GM19351 (cell line): ENCODE measurements around the gene CPSF4L.

Experiments used
- ATAC-seq: cut with Tn5 transposase; IDR thresholded peaks from one replicate; pipeline ENCODE4 v1.9.1; 2021; ENCODE audit warnings: mild to moderate bottlenecking, moderate library complexity; ENCODE audit not compliant: unreplicated experiment

The CPSF4L gene

DNA sequence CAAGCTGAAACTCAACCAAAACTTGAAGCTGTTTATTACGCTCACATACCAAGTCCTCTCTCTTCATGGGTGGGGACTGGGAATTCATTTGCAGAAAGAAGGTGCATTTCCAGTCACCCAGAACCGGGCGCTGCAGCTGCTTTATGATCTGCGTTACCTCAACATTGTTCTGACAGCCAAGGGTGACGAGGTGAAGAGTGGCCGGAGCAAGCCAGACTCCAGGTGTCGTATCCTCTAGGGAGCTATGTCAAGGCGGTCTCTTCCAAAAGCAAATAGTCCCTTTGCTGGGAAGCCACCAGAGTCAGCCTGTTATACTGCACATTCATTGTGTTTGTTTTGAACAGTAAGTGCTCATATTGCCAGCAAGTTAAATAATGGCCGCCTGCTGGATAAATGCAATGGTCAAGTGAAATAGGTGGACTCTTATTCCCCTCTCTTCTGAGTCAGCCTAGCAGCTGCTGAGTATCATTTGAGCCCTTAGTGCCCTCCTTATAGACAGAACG lies 56.2 kb downstream of the CPSF4L start:
- ATAC-seq, result no peak

DNA sequence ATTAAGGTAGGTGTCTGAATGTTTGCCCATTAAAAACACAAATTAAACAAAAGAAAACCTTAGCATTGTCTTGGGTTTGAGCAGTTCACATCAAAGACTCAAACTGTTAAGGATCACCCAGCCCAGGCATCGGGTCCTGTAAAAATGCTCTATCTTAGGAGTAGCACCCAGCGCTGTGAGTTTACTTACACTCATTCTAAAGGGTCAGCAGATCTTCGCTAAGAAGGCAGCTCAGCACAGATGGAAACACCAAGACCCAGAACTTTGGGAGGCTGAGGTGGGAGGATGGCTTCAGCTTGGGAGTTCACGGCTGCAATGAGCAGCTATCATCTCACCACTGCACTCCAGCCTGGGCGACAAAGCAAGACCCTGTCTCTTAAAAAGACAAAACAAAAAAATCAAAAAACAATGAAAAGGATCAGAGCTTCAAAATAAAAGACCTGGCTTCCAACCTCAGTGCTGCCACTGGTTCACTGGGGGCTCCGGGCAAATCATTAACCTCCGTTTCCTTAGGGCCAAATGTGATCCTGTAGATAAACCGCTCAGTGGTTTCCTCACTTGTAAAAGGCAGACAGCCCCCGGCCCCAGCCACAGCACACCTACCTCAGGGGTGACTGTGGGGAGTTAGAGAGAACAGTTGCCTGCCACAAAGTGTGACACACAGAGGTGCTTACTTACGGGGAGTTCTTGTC lies 57.7 kb downstream of the CPSF4L start:
- ATAC-seq, result no peak

DNA sequence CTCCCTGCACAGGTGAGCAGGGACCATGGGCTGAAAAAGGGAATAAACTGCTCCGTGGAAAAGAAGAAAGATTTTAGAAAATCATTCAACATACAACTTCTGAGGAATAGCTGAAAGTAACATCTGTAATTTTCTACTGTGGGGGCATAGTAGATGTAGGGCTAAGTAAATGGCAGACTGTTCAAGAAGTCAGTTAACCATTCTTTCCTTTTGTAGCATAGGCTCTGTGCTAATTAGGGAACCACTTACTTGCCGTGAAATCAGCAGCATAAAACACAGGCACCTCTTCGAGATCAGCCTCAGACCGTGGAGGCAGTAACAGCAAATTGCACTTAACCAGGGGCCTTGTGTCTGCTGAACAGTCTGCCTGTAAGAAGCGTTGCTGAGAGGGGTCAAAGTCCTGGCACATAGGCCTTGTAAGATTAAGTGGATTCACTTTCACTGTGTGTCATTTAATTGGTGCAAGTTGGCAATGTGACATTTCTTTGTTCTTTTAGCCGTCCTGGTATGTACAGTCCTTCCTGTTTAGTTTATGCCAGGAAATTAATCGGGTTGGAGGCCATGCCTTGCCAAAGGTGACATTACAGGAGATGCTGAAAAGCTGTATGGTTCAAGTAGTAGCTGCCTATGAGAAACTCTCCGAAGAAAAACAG lies 58.4 kb downstream of the CPSF4L start:
- no peak for ATAC-seq

DNA sequence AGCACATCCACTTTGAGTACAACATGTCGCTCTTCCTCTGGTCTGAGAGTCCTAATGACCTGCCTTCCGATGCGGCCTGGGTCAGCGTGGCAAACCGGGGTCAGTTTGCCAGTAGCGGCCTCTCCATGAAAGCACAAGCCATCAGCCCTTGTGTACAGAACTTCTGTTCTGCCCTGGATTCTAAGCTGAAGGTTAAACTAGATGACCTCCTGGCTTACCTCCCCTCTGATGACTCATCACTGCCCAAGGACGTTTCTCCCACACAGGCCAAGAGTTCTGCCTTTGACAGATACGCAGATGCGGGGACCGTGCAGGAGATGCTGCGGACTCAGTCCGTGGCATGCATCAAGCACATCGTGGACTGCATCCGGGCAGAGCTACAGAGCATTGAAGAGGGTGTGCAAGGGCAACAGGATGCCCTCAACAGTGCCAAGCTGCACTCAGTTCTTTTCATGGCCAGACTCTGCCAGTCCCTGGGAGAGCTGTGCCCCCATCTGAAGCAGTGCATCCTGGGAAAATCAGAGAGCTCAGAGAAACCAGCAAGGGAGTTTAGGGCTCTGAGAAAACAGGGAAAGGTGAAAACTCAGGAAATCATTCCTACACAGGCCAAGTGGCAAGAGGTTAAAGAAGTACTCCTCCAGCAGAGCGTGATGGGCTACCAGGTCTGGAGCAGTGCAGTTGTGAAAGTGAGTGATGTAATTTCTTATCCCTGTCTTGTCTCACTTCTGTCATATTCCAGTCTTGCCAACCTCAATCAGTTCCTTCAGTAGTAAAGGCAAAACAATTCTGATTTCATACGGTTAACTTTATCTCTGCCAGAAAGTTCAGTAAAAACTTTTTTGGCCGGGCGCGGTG lies 60.2 kb downstream of the CPSF4L start:
- ATAC-seq, result no peak

DNA sequence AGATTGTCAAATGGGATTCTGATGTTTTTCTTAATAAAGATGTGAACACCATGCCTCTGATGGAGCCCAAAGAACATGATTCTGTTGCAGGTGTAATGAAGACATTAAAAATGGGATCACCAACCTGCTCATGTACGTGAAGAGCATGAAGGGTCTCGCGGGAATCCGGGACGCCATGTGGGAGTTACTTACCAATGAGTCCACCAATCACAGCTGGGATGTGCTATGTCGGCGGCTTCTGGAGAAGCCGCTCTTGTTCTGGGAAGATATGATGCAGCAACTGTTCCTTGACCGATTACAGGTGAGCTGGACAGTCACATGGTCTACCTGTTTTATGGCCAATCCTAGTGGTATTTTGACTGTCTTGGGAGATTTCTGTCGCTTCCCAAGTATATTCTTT lies 61.2 kb downstream of the CPSF4L start:
- ATAC-seq, result no peak

DNA sequence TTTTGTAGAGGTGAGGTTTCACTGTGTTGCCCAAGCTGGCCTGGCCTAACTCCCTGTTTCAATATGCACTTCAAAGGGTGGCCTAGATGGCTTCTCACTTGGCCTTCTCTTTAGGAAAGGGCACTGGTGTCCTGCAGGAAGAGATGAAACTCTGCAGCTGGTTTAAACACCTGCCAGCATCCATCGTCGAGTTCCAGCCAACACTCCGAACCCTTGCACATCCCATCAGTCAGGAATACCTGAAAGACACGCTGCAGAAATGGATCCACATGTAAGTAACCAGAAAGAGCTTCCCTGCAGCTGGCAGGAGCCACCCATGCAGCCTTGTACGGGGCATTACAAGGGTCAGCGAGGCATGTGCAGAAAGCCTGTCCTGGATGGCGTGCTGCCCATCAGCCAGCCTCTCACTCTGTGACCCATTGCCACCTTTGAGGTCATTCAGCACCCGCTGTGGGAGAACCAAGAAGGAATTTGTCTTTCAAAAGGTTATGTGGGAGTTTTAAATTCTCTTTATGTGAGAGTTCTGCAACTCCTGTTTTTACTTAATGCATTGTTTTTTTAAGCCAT lies 61.8 kb downstream of the CPSF4L start:
- ATAC-seq, result no peak

DNA sequence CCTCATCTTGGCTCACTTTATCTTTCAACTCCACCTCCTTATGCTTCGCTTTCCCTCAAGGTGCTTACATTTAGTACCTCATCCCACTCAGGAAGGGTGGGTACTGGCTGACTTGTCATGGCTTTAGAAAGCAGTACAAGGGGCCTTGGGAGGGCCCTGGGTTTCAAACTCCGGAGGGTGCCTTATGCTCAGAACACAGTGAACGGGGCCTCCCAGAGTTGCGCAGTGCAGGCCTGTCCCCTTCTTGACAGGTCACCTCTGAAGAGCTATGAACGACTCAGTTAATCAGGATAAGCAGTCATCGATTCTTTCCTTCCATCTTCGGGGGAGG lies 62.8 kb downstream of the CPSF4L start:
- ATAC-seq, result no peak
